Mucosa of stomach (tissue), 1 donor: ENCODE measurements around the gene PDE1A.

Source experiments
- H3K27me3 ChIP-seq: one replicate; pipeline ENCODE4 v1.7.0; 2013; ENCODE audit warnings: mild to moderate bottlenecking, low read length; ENCODE audit not compliant: control insufficient read depth, insufficient read depth
- H3K36me3 ChIP-seq: one replicate; pipeline ENCODE4 v1.7.0; 2013; ENCODE audit warnings: low read length; ENCODE audit not compliant: control insufficient read depth, insufficient read depth
- H3K4me1 ChIP-seq: one replicate; pipeline ENCODE4 v1.7.0; 2013; ENCODE audit warnings: mild to moderate bottlenecking, low read length; ENCODE audit not compliant: control insufficient read depth, insufficient read depth
- H3K4me3 ChIP-seq: one replicate; pipeline ENCODE4 v1.7.0; 2013; ENCODE audit warnings: low read length
- H3K9ac ChIP-seq: one replicate; pipeline ENCODE4 v1.7.0; 2013; ENCODE audit warnings: mild to moderate bottlenecking, low read length, moderate library complexity
- H3K9me3 ChIP-seq: one replicate; pipeline ENCODE4 v1.7.0; 2013; ENCODE audit warnings: mild to moderate bottlenecking, low read length, moderate library complexity; ENCODE audit not compliant: control insufficient read depth
- donor health status: Pancreatic carcinoma.

Gene PDE1A

DNA sequence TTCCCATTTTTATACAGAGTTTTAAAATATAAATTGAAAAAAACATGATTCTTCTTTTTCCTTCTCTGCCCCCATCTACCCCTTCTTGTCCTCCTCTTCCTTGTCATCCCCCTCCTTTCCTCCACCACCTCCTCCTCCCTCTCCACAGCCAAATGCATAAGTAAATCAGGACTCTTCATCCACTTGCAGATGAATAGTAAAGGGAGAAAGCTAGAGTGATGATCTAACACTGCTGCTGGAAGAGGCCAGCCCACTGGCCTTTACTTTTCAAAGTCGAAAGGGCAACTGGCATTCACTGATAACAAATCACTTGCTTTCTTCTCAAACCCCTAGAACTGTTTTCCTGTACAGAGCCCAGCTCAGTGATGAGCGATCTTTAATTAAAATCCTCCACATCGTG lies 205.8 kb downstream of the PDE1A start:
- Histone ChIP-seq H3K27me3 (no peaks in the 10 kb centered on the region), H3K4me1 (no peaks in the 10 kb centered on the region), H3K36me3 (no peaks in the 10 kb centered on the region), H3K9me3 (no peaks in the 10 kb centered on the region), H3K9ac (no peak overlapping the region), H3K4me3 (no peak overlapping the region)

DNA sequence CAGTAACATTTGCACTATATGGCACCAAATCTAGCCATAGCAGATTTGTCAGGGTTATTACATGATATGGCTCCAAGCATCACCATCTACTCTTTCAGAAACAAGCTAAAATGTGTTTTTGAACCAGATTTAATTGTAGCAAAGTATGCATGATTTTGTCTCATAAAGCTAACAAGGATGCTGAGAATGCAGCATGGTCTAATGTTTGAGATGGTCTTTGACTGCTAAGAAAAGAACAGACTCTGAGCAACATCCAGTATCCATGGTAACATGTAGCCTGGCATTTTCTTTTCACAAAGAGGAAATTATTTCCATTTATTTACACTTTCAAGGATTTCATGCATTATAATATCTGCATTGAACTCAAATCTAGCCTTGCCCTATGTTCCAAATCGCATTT lies 206.5 kb downstream of the PDE1A start:
- Histone ChIP-seq H3K36me3 (no peaks in the 10 kb centered on the region), H3K4me3 (no peak overlapping the region), H3K4me1 (no peaks in the 10 kb centered on the region), H3K9ac (no peak overlapping the region), H3K27me3 (no peaks in the 10 kb centered on the region), H3K9me3 (no peaks in the 10 kb centered on the region)

DNA sequence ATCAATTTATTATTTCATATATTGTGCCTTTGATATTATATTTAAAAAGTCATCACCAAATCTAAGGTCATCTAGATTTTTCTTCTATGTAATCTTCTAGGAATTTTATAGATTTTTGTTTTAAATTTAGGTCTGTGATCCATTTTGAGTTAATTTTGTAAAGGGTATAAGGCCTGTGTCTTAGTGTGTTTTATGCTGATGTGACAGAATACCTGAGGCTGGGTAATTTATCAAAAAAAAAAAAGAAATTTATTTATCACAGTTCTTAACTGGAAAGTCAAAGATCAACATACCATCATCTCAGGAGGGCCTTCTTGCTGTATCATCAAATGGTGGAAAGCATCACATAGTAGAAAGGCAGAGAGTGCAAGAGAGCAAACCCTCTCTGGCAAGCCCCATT lies 216.2 kb downstream of the PDE1A start:
- Histone ChIP-seq H3K27me3 (no peaks in the 10 kb centered on the region), H3K4me3 (no peak overlapping the region), H3K4me1 (no peaks in the 10 kb centered on the region), H3K9ac (no peak overlapping the region), H3K36me3 (no peaks in the 10 kb centered on the region), H3K9me3 (no peaks in the 10 kb centered on the region)

DNA sequence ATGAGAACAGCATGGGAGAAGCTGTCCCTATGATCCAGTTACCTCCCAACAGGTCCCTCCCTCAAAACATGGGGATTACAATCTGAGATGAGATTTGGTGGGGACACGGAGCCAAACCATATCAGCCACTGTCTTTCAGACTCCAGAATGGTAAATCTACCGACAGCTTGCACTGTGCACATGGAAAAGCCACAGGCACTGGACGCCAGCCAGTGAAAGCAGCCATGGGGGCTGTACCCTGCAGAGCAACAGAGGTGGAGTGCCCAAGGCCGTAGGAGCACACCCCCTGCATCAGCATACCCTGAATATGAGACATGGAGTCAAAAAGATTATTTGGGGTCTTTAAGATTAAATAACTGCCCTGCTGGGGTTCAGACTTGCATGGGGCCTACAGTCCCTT lies 218.4 kb downstream of the PDE1A start:
- Histone ChIP-seq H3K9ac (no peak overlapping the region), H3K27me3 (no peaks in the 10 kb centered on the region), H3K9me3 (no peaks in the 10 kb centered on the region), H3K4me1 (no peaks in the 10 kb centered on the region), H3K4me3 (no peak overlapping the region), H3K36me3 (no peaks in the 10 kb centered on the region)

DNA sequence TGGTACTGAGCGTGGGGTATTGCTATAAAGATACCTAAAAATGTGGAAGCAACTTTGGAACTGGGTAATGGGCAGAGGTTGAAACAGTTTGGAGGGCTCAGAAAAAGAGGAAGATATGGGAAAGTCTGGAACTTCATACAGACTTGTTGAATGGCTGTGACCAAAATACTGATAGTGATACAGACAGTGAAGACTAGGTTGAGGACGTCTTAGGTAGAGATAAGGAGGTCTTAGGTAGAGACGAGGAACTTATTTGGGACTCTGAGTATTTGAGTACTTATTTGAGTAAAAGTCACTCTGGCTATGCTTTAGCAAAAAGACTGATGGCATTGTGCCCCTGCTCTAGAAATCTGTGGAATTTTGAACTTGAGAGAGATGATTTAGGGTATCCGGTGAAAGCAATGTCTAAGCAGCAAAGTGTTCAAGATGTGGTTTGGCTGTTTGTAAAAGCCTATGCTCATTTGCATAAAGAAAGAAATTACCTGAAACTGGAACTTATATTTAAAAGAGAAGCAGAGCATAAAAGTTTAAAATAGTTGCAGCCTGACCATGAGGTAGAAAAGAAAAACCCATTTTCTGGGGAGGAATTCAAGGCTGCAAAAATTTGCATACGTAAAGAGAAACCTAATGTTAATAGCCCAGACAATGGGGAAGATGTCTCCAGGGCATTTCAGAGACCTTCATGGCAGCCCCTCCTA lies 219.6 kb downstream of the PDE1A start:
- Histone ChIP-seq H3K36me3 (no peaks in the 10 kb centered on the region), H3K4me3 (no peak overlapping the region), H3K4me1 (no peaks in the 10 kb centered on the region), H3K9me3 (no peaks in the 10 kb centered on the region), H3K9ac (no peak overlapping the region), H3K27me3 (no peaks in the 10 kb centered on the region)

DNA sequence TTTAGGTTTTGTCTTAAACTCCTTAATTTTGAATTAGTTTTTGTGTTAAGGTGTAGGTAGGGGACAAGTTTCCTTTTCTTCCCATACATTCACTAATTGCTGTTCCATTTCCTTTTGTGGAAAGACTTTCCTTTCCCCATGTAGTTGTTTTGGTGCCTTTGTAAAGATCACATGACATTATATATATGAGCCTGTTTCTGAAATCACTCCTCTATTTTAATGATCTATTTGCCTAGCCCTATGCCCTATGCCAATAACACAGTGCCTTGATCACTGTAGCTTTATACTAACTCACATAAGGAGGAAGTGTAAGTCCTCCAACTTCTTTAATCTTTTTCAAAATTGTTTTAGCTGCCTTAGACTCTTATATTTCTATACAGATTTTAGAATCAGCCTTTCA lies 229.3 kb downstream of the PDE1A start:
- no peak overlapping the region for H3K4me3 ChIP-seq
- no peaks in the 10 kb centered on the region for H3K36me3 ChIP-seq
- no peak overlapping the region for H3K9ac ChIP-seq
- H3K27me3 ChIP-seq = no peaks in the 10 kb centered on the region
- no peaks in the 10 kb centered on the region for H3K4me1 ChIP-seq
- no peaks in the 10 kb centered on the region for H3K9me3 ChIP-seq

DNA sequence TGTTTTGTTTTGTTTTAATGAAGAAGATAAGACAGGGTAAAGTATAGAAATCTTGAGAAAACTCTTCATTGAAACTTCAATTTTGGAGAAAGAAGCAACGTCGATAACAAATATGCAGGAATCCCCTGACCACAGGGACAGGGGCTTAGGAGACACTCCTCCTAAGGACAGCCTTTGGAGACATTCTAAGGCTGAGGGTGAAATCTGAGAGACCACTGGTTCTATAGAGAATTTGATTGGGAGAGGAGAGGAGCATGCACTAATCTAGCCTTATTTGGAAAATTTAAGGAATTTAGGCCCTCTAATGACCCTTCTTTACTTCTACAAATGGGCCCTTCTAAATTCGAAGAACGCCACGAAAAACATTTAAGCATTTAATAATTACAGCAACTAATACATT lies 233.5 kb downstream of the PDE1A start:
- H3K27me3 ChIP-seq = no peaks in the 10 kb centered on the region
- H3K4me1 ChIP-seq = no peaks in the 10 kb centered on the region
- no peaks in the 10 kb centered on the region for H3K36me3 ChIP-seq
- no peak overlapping the region for H3K9ac ChIP-seq
- H3K4me3 ChIP-seq = no peak overlapping the region
- no peaks in the 10 kb centered on the region for H3K9me3 ChIP-seq

DNA sequence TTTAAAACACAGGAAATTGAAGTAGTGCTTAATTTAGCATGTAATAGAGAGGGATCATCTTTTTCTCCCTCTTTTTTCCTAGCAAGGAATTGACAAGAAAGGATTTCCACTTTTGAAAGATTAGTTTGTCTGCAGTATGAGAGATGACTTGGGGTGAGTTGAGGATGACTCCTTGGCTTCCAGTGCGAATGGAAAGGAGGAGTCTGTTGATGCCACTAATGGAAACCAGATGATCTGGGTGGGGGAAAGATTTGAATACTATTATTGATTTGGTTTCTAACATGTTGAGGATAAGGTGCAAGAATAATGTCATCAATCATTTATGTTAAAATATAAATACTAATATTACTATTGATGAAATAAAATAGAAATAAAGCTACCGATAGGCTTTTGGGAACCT lies 235.8 kb downstream of the PDE1A start:
- H3K36me3 ChIP-seq = no peaks in the 10 kb centered on the region
- no peaks in the 10 kb centered on the region for H3K9me3 ChIP-seq
- H3K4me3 ChIP-seq = no peak overlapping the region
- no peak overlapping the region for H3K9ac ChIP-seq
- no peaks in the 10 kb centered on the region for H3K4me1 ChIP-seq
- H3K27me3 ChIP-seq = no peaks in the 10 kb centered on the region

DNA sequence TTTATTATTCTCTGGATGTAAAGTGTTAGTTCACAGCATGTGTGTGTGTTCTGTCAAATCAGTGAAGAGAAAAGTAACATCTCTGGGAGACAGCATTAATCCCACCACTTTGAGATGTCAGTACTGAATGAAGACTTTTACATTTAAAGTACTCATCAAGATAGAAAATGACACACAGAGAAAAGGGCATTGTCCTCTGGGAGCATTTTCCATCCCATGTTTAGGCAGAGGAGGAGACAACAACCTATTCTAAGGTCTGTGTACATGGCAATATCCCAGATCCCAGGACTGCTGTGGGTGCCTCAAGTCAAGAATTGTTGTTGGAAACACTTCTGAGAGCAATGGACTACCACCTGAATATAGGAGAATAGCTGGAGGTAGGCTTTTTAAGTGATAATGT lies 239.7 kb downstream of the PDE1A start:
- Histone ChIP-seq H3K4me3 (no peak overlapping the region), H3K9ac (no peak overlapping the region), H3K27me3 (no peaks in the 10 kb centered on the region), H3K4me1 (no peaks in the 10 kb centered on the region), H3K9me3 (no peaks in the 10 kb centered on the region), H3K36me3 (no peaks in the 10 kb centered on the region)

DNA sequence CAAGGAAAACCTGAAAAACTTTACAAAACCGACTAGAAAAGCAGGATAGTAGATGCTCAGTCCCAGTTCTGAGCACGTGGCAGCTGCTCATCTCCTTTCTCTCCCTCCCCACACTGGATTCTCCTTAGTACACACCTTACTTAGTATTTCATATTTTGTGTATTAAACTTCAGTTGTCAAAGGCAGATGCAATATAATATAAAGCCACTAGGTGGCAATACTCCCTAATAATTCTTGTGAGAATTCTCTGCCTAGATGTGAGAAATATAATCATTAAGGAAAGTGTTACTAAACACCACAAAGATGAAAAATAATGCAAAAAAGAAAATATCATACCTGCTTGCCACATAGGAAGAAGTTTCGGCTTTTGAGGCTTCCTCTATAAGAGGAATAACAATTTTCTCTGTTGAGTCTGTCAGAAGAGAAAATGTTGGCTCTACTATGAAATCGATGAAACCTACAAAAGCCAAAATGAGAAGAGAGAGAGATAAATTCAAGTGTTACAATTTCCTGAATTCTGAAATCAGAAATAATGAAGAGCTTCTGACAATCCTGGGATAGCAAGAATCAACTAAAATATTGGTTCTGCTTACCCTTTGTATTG lies 240.6 kb downstream of the PDE1A start:
- Histone ChIP-seq H3K4me3 (no peak overlapping the region), H3K36me3 (no peaks in the 10 kb centered on the region), H3K27me3 (no peaks in the 10 kb centered on the region), H3K4me1 (no peaks in the 10 kb centered on the region), H3K9ac (no peak overlapping the region), H3K9me3 (no peaks in the 10 kb centered on the region)

DNA sequence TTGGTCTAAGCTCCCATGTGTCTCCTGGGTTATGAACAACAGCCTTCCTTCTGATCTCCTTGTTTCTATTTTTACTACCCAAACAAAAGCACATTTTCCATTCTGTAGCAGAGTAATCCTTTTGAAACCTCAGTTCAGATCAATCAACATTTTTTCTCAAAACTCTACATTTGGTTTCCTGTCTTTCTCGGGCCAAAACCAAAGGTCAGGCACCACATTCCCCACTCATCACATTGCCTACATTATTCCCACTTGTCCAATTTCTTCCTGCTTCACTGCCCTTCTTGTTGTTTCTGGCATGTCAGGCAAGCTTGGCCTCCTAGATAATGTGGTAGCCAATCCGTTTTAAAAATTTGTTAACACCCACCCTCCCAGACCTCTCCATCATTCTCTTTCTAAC lies 244.4 kb downstream of the PDE1A start:
- H3K36me3 ChIP-seq = no peaks in the 10 kb centered on the region
- no peaks in the 10 kb centered on the region for H3K27me3 ChIP-seq
- H3K9me3 ChIP-seq = no peaks in the 10 kb centered on the region
- no peaks in the 10 kb centered on the region for H3K4me1 ChIP-seq
- H3K9ac ChIP-seq = no peak overlapping the region
- H3K4me3 ChIP-seq = no peak overlapping the region

DNA sequence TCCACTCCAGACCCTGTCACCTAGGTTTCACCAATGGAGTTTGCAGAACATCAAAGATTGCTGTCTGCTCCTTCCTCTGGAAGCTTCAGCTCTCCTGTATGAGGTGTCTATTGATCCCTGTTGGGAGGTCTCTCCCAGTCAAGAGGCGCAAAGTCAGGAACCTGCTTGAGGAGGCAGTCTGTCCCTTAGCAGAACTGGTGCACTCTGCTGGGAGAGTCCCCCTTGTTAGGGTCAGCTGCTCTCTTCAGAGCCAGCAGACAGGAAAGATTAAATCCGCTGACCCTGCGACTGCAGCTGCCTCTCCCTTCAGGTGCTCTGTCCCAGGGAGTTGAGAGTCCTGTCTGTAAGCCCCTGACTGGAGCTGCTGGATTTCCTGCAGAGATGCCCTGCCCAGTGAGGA lies 245.5 kb downstream of the PDE1A start:
- no peaks in the 10 kb centered on the region for H3K9me3 ChIP-seq
- H3K4me3 ChIP-seq = no peak overlapping the region
- no peaks in the 10 kb centered on the region for H3K27me3 ChIP-seq
- H3K36me3 ChIP-seq = no peaks in the 10 kb centered on the region
- no peak overlapping the region for H3K9ac ChIP-seq
- no peaks in the 10 kb centered on the region for H3K4me1 ChIP-seq

DNA sequence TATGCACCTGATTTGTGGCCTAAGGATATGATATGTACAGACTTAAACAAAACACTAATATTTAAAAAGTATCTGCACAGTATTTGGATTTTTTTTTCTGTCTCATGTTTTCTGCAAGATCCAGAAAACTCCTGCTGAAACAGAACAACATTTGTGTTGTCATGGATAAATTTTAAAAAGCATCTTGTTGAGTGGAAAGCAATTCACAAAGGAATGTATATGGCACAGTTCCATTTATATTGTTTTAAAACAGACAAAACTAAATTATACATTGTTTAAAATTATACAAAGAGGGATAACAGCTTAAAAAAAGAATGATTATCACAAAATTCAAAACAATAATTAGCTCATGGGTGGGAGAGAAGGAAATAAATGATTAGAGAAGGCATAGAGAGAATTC lies 247.7 kb downstream of the PDE1A start:
- no peaks in the 10 kb centered on the region for H3K27me3 ChIP-seq
- H3K9me3 ChIP-seq = no peaks in the 10 kb centered on the region
- H3K4me3 ChIP-seq = no peak overlapping the region
- no peaks in the 10 kb centered on the region for H3K36me3 ChIP-seq
- H3K9ac ChIP-seq = no peak overlapping the region
- H3K4me1 ChIP-seq = no peaks in the 10 kb centered on the region
